Neuronal stem cell (in vitro differentiated cells): Measurements from ENCODE around the gene KPNA4.
A peak's percentile ranks its signal among the peaks of the same experiment; 100 is the strongest.

Source experiments
- DNase-seq: peaks from one replicate; pipeline ENCODE4 v3.0.0-alpha.2; 2013; ENCODE audit warnings: low spot score
- H2AFZ ChIP-seq: one replicate; pipeline ENCODE4 v1.6.1; 2013; ENCODE audit warnings: mild to moderate bottlenecking, low read length, inconsistent platforms
- H2AK5ac ChIP-seq: 2 replicates; pipeline ENCODE4 v1.6.1; 2013; ENCODE audit warnings: low read depth, mild to moderate bottlenecking, inconsistent platforms, low read length, moderate library complexity, mixed read lengths
- H2BK120ac ChIP-seq: 2 replicates; pipeline ENCODE4 v1.6.1; 2013; ENCODE audit warnings: low read depth, mild to moderate bottlenecking, inconsistent platforms, low read length, moderate library complexity, mixed read lengths
- H2BK12ac ChIP-seq: one replicate; pipeline ENCODE4 v1.6.1; 2013; ENCODE audit warnings: low read length, inconsistent platforms
- H2BK15ac ChIP-seq: 2 replicates; pipeline ENCODE4 v1.6.1; 2013; ENCODE audit warnings: mild to moderate bottlenecking, low read length, inconsistent platforms, mixed read lengths
- H2BK5ac ChIP-seq: one replicate; pipeline ENCODE4 v1.6.1; 2013; ENCODE audit warnings: inconsistent platforms, mild to moderate bottlenecking, low read length, moderate library complexity
- H3K14ac ChIP-seq: one replicate; pipeline ENCODE4 v1.6.1; 2013; ENCODE audit warnings: low read length, inconsistent platforms
- H3K18ac ChIP-seq: 2 replicates; pipeline ENCODE4 v1.6.1; 2013; ENCODE audit warnings: low read length, inconsistent platforms
- H3K23ac ChIP-seq: 2 replicates; pipeline ENCODE4 v1.6.1; 2013; ENCODE audit warnings: low read depth, mild to moderate bottlenecking, mixed read lengths, low read length, inconsistent platforms; ENCODE audit not compliant: poor library complexity
- H3K27ac ChIP-seq: replicated peaks from 3 replicates; pipeline ENCODE4 v1.5.1; 2013; ENCODE audit warnings: low read length, inconsistent platforms
- H3K27me3 ChIP-seq, 3 experiments: 2 replicates each; pipeline ENCODE4 v1.6.1; 2013; ENCODE audit warnings: low read length in 3 of 3, mild to moderate bottlenecking in 2 of 3, inconsistent platforms in 1 of 3, low read depth in 1 of 3, mixed read lengths in 1 of 3, moderate library complexity in 1 of 3; ENCODE audit not compliant: control insufficient read depth in 3 of 3, insufficient read depth in 3 of 3
- H3K36me3 ChIP-seq, 2 donors: replicated peaks in 1 of 2; 2 replicates each; pipeline ENCODE4 v1.6.1; 2013; ENCODE audit warnings: low read length in 2 of 2; ENCODE audit not compliant: control insufficient read depth in 2 of 2, insufficient read depth in 2 of 2
- H3K4ac ChIP-seq: 2 replicates; pipeline ENCODE4 v1.6.1; 2013; ENCODE audit warnings: inconsistent platforms, mild to moderate bottlenecking, low read length, moderate library complexity
- H3K4me1 ChIP-seq, 2 donors: 1 replicate in 1 of 2; 2 replicates in 1 of 2; pipeline ENCODE4 v1.6.1; 2013; ENCODE audit warnings: low read length in 2 of 2, low read depth in 1 of 2; ENCODE audit not compliant: control insufficient read depth in 2 of 2, insufficient read depth in 1 of 2
- H3K4me2 ChIP-seq: one replicate; pipeline ENCODE4 v1.6.1; 2013; ENCODE audit warnings: mild to moderate bottlenecking, low read length, inconsistent platforms; ENCODE audit not compliant: insufficient read depth, poor library complexity, severe bottlenecking
- H3K4me3 ChIP-seq, 2 donors: 2 replicates each; pipeline ENCODE4 v1.5.1; 2013; ENCODE audit warnings: low read length in 2 of 2, mild to moderate bottlenecking in 2 of 2, inconsistent platforms in 1 of 2, moderate library complexity in 1 of 2
- H3K79me1 ChIP-seq: one replicate; pipeline ENCODE4 v1.6.1; 2013; ENCODE audit warnings: low read depth, mild to moderate bottlenecking, inconsistent platforms, low read length, moderate library complexity
- H3K9ac ChIP-seq: one replicate; pipeline ENCODE4 v1.6.1; 2013; ENCODE audit warnings: mild to moderate bottlenecking, low read depth, low read length, inconsistent platforms; ENCODE audit not compliant: poor library complexity
- H3K9me3 ChIP-seq, 2 donors: replicated peaks in 1 of 2; 2 replicates each; pipeline versions ENCODE3 to v1.6.1; 2013; ENCODE audit warnings: low read length in 2 of 2, mild to moderate bottlenecking in 2 of 2, inconsistent platforms in 1 of 2, low read depth in 1 of 2, mixed read lengths in 1 of 2, moderate library complexity in 1 of 2; ENCODE audit not compliant: control insufficient read depth in 2 of 2, insufficient read depth in 1 of 2
- H4K8ac ChIP-seq: one replicate; pipeline ENCODE4 v1.6.1; 2013; ENCODE audit warnings: low read depth, mild to moderate bottlenecking, inconsistent platforms, low read length, moderate library complexity
- H4K91ac ChIP-seq: one replicate; pipeline ENCODE4 v1.6.1; 2013; ENCODE audit warnings: low read length, low read depth, mild to moderate bottlenecking, inconsistent platforms; ENCODE audit not compliant: poor library complexity
- WGBS, 2 donors: extraction: QIAGEN DNeasy Blood & Tissue Kit; methylation state at CpG; one replicate each; pipeline ENCODE4 v1.1.7; 2013; ENCODE audit warnings: missing lambda C conversion rate in 2 of 2, mixed read lengths in 1 of 2; ENCODE audit not compliant: insufficient read length in 2 of 2, insufficient replicate concordance in 1 of 2; ENCODE audit errors: extremely low coverage in 2 of 2; 5-methylcytosine and 5-hydroxymethylcytosine counted together

Gene KPNA4

GRCh38 chr3:160448845-160449635 is 116.3 kb downstream of the KPNA4 start:
- Histone ChIP-seq H3K4me1 (peaks cover 0 to 8% of the 10 kb centered on the region in 2 donors), H3K4me3 (peak overlapping the region; percentile 53 to 97), H3K36me3 (peaks cover 0 to 6% of the 10 kb centered on the region in 2 donors), H4K91ac (peak overlapping the region; percentile 47), H3K27me3 (peaks cover 0 to 30% (median 0%) of the 10 kb centered on the region in 3 experiments), H3K27ac (peak overlapping the region; percentile 96), H2BK5ac (peak overlapping the region; percentile 60), H3K4me2 (peak overlapping the region; percentile 45), H3K14ac (peak overlapping the region; percentile 39), H3K23ac (peak overlapping the region; percentile 82), H2AK5ac (peak overlapping the region; percentile 48), H2BK15ac (peak overlapping the region; percentile 25), H3K79me1 (peaks cover 3% of the 10 kb centered on the region), H2AFZ (peak overlapping the region; percentile 94), H3K18ac (peak overlapping the region; percentile 87), H2BK12ac (peak overlapping the region; percentile 63), H3K9me3 (no peaks in the 10 kb centered on the region), H2BK120ac (no peak overlapping the region), H3K9ac (peak overlapping the region; percentile 95), H4K8ac (no peak overlapping the region), H3K4ac (no peak overlapping the region)
- DNase-seq = peak; percentile 14
- no CpG with 5 or more reads among the region's 26 CpGs for WGBS, 2 donors

- no peak for DNase-seq
- H3K14ac ChIP-seq = no peak overlapping the region
These were observed 117.8 kb downstream of the KPNA4 start for GRCh38 chr3:160447544-160447943.

GRCh38 chr3:160446522-160447056 is 118.8 kb downstream of the KPNA4 start:
- H3K4me2 ChIP-seq = peak overlapping the region; percentile 25
- H3K23ac ChIP-seq = no peak overlapping the region
- no peak overlapping the region for H2BK120ac ChIP-seq
- H2BK5ac ChIP-seq = no peak overlapping the region
- H3K4me1 ChIP-seq = peaks cover 0 to 8% of the 10 kb centered on the region in 2 donors
- no peak overlapping the region for H3K4ac ChIP-seq
- no peak overlapping the region for H3K14ac ChIP-seq
- H2AFZ ChIP-seq = no peak overlapping the region
- H3K9ac ChIP-seq = no peak overlapping the region
- no peak overlapping the region for H3K18ac ChIP-seq
- WGBS, 2 donors = no CpG with 5 or more reads among the region's 13 CpGs
- peaks cover 0 to 27% (median 0%) of the 10 kb centered on the region in 3 experiments for H3K27me3 ChIP-seq
- H3K36me3 ChIP-seq = peaks cover 0 to 9% of the 10 kb centered on the region in 2 donors
- H2BK15ac ChIP-seq = no peak overlapping the region
- no peak overlapping the region for H2AK5ac ChIP-seq
- H3K9me3 ChIP-seq = peaks cover 0 to 2% of the 10 kb centered on the region in 2 donors
- H3K4me3 ChIP-seq = no peak overlapping the region
- peak overlapping the region; percentile 19 for H2BK12ac ChIP-seq
- no peak overlapping the region for H4K8ac ChIP-seq
- no peak for DNase-seq
- H4K91ac ChIP-seq = no peak overlapping the region
- H3K27ac ChIP-seq = no peak overlapping the region
- H3K79me1 ChIP-seq = peaks cover 2% of the 10 kb centered on the region

More at GRCh38 chr3:160447544-160447943, 117.8 kb downstream of the KPNA4 start:
- H3K23ac ChIP-seq = no peak overlapping the region
- no peak overlapping the region for H3K4me3 ChIP-seq
- H3K9me3 ChIP-seq = peaks cover 0 to 2% of the 10 kb centered on the region in 2 donors
- peaks cover 0 to 8% of the 10 kb centered on the region in 2 donors for H3K4me1 ChIP-seq
- H2BK15ac ChIP-seq = no peak overlapping the region
- no peak overlapping the region for H4K91ac ChIP-seq
- peaks cover 0 to 27% (median 0%) of the 10 kb centered on the region in 3 experiments for H3K27me3 ChIP-seq
- no peak overlapping the region for H4K8ac ChIP-seq
- H2AK5ac ChIP-seq = no peak overlapping the region
- no peak overlapping the region for H3K4ac ChIP-seq
- H2AFZ ChIP-seq = no peak overlapping the region
- H3K36me3 ChIP-seq = peaks cover 0 to 7% of the 10 kb centered on the region in 2 donors
- no peak overlapping the region for H3K9ac ChIP-seq
- no peak overlapping the region for H2BK5ac ChIP-seq
- H3K4me2 ChIP-seq = no peak overlapping the region
- H2BK12ac ChIP-seq = no peak overlapping the region
- H2BK120ac ChIP-seq = no peak overlapping the region
- no peak overlapping the region for H3K18ac ChIP-seq
- WGBS, 2 donors = no CpG with 5 or more reads among the region's 3 CpGs
- H3K27ac ChIP-seq = no peak overlapping the region
- H3K79me1 ChIP-seq = peaks cover 2% of the 10 kb centered on the region

DNA sequence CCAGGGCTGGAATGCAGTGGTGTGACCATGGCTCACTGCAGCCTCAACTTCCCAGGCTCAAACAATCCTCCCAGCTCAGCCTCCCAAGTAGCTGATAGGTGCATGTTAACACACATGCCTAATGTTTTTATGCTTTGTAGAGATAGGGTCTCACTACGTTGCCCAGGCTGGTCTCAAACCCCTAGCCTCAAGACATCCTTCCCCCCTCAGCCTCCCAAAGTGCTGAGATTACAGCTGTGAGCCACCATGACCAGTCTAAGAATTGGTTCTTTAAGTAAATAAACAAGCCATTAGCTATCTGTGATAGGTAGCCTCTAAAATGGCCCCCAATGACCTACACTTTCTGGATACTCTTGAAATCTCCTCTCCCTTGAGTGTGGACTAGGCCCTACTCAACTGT is 119.5 kb downstream of the KPNA4 start:
- H2BK5ac ChIP-seq = no peak overlapping the region
- no peak overlapping the region for H3K4me2 ChIP-seq
- H3K36me3 ChIP-seq = peaks cover 0 to 9% of the 10 kb centered on the region in 2 donors
- H3K27ac ChIP-seq = no peak overlapping the region
- no peak overlapping the region for H3K4ac ChIP-seq
- peaks cover 0 to 27% (median 0%) of the 10 kb centered on the region in 3 experiments for H3K27me3 ChIP-seq
- DNase-seq = no peak
- no peak overlapping the region for H3K23ac ChIP-seq
- H2AFZ ChIP-seq = no peak overlapping the region
- no peak overlapping the region for H4K8ac ChIP-seq
- no peak overlapping the region for H3K18ac ChIP-seq
- H3K9ac ChIP-seq = no peak overlapping the region
- H2BK120ac ChIP-seq = no peak overlapping the region
- peaks cover 0 to 8% of the 10 kb centered on the region in 2 donors for H3K4me1 ChIP-seq
- H3K9me3 ChIP-seq = peaks cover 0 to 2% of the 10 kb centered on the region in 2 donors
- peaks cover 2% of the 10 kb centered on the region for H3K79me1 ChIP-seq
- no peak overlapping the region for H2BK12ac ChIP-seq
- no peak overlapping the region for H3K14ac ChIP-seq
- H2BK15ac ChIP-seq = no peak overlapping the region
- no peak overlapping the region for H3K4me3 ChIP-seq
- no peak overlapping the region for H2AK5ac ChIP-seq
- WGBS, 2 donors = no CpG with 5 or more reads among the region's 1 CpG
- H4K91ac ChIP-seq = no peak overlapping the region
